Liver (tissue), 9 donors: ENCODE results near the gene DCAF4L1. TPM values are rescaled to one million over a fixed set of nuclear protein-coding genes. Genes with fewer than 3 reads are reported as not detected.

Experiments used
- DNase-seq: peaks from one replicate; pipeline ENCODE4 v3.0.0-alpha.2; 2017; ENCODE audit warnings: low spot score
- H3K27ac ChIP-seq, 2 donors: one replicate each; pipeline ENCODE4 v1.7.0; 2013; ENCODE audit warnings: inconsistent platforms in 2 of 2, low read length in 2 of 2, control low read depth in 1 of 2, low read depth in 1 of 2, mild to moderate bottlenecking in 1 of 2
- H3K27me3 ChIP-seq, 4 donors: one replicate each; pipeline versions ENCODE4 v1.6.1 to v1.7.0; 2013; ENCODE audit warnings: low read length in 3 of 4, inconsistent platforms in 1 of 4, mild to moderate bottlenecking in 1 of 4, moderate library complexity in 1 of 4; ENCODE audit not compliant: control insufficient read depth in 4 of 4, insufficient read depth in 4 of 4
- H3K36me3 ChIP-seq, 4 donors: one replicate each; pipeline versions ENCODE4 v1.6.1 to v1.7.0; 2013; ENCODE audit warnings: low read length in 3 of 4, mild to moderate bottlenecking in 3 of 4, low read depth in 1 of 4, moderate library complexity in 1 of 4; ENCODE audit not compliant: control insufficient read depth in 4 of 4, insufficient read depth in 3 of 4
- H3K4me1 ChIP-seq, 4 donors: one replicate each; pipeline versions ENCODE4 v1.6.1 to v1.7.0; 2013; ENCODE audit warnings: low read length in 3 of 4, mild to moderate bottlenecking in 3 of 4, moderate library complexity in 1 of 4; ENCODE audit not compliant: control insufficient read depth in 4 of 4, insufficient read depth in 4 of 4
- H3K4me3 ChIP-seq, 3 donors: one replicate each; pipeline versions ENCODE4 v1.6.1 to v1.7.0; 2013; ENCODE audit warnings: low read length in 3 of 3, control low read depth in 1 of 3, low read depth in 1 of 3, mild to moderate bottlenecking in 1 of 3
- H3K9ac ChIP-seq, 2 donors: one replicate each; pipeline ENCODE4 v1.7.0; 2013; ENCODE audit warnings: low read length in 2 of 2, mild to moderate bottlenecking in 2 of 2, moderate library complexity in 2 of 2, control low read depth in 1 of 2, low read depth in 1 of 2
- H3K9me3 ChIP-seq, 4 donors: one replicate each; pipeline versions ENCODE4 v1.6.1 to v1.7.0; 2013; ENCODE audit warnings: low read length in 3 of 4; ENCODE audit not compliant: control insufficient read depth in 4 of 4
- EGR1 ChIP-seq, 2 donors: IDR thresholded peaks; 2 replicates each; pipeline ENCODE4 v1.6.1; 2016 to 2018; ENCODE audit warnings: antibody characterized with exemption in 2 of 2, low read depth in 2 of 2
- FOXA1 ChIP-seq: IDR thresholded peaks from 2 replicates; pipeline ENCODE4 v1.6.1; 2016; ENCODE audit warnings: antibody characterized with exemption
- FOXA2 ChIP-seq: IDR thresholded peaks from 2 replicates; pipeline ENCODE4 v1.6.1; 2016; ENCODE audit warnings: antibody characterized with exemption
- GABPA ChIP-seq, 2 donors: IDR thresholded peaks in 1 of 2; conservative IDR thresholded peaks in 1 of 2; 2 replicates each; pipeline ENCODE4 v1.6.1; 2016; ENCODE audit warnings: antibody characterized with exemption in 2 of 2, mild to moderate bottlenecking in 1 of 2, moderate library complexity in 1 of 2
- HNF4A ChIP-seq, 2 donors: conservative IDR thresholded peaks; 2 replicates each; pipeline ENCODE4 v1.6.1; 2016; ENCODE audit warnings: antibody characterized with exemption in 2 of 2, mild to moderate bottlenecking in 2 of 2
- HNF4G ChIP-seq: IDR thresholded peaks from 2 replicates; pipeline ENCODE4 v1.6.1; 2016; ENCODE audit warnings: antibody characterized with exemption
- JUND ChIP-seq, 2 donors: IDR thresholded peaks; 2 replicates each; pipeline ENCODE4 v1.6.1; 2016; ENCODE audit warnings: antibody characterized with exemption in 2 of 2
- NR2F2 ChIP-seq: IDR thresholded peaks from 2 replicates; pipeline ENCODE4 v1.6.1; 2016; ENCODE audit warnings: antibody characterized with exemption
- RAD21 ChIP-seq, 2 donors: IDR thresholded peaks; 2 replicates each; pipeline ENCODE4 v1.6.1; 2016; ENCODE audit warnings: antibody characterized with exemption in 2 of 2, mild to moderate bottlenecking in 2 of 2
- RXRA ChIP-seq, 2 donors: IDR thresholded peaks; 2 replicates each; pipeline ENCODE4 v1.6.1; 2017 to 2018; ENCODE audit warnings: antibody characterized with exemption in 2 of 2, mild to moderate bottlenecking in 1 of 2
- SP1 ChIP-seq: IDR thresholded peaks from 2 replicates; pipeline ENCODE4 v1.6.1; 2018; ENCODE audit warnings: antibody characterized with exemption, mild to moderate bottlenecking
- TAF1 ChIP-seq: conservative IDR thresholded peaks from 2 replicates; pipeline ENCODE4 v1.6.1; 2016; ENCODE audit warnings: antibody characterized with exemption, mild to moderate bottlenecking
- ZBTB33 ChIP-seq: IDR thresholded peaks from 2 replicates; pipeline ENCODE4 v1.6.1; 2016; ENCODE audit warnings: antibody characterized with exemption
- WGBS: extraction: QIAGEN DNeasy Blood & Tissue Kit; methylation state at CpG from one replicate; pipeline ENCODE4 v1.1.7; 2013; 5-methylcytosine and 5-hydroxymethylcytosine counted together
- polyA plus RNA-seq, 2 donors: library from polyadenylated mRNA; stranded (reverse) in 1 of 2; unstranded in 1 of 2; fragments of 200-250 nt in 1 of 2; fragments of >200 nt in 1 of 2; fragmentation: Nextera tagmentation in 1 of 2; extraction: Ambion mirVana in 1 of 2; gene quantifications; one replicate each; pipeline versions ENCODE4 v1.2.1 to v1.2.3, GENCODE V29; 2013 to 2015
- total RNA-seq, 2 donors: library from RNA; depleted of rRNA; stranded (reverse); fragments of >200 nt; gene quantifications; one replicate each; pipeline ENCODE4 v1.2.3, GENCODE V29; 2014
- TF ChIP-seq, protein P1 (sequence below): fragments of 150-350 bp; IDR thresholded peaks from 2 replicates; pipeline ENCODE4 v1.5.1; 2017; ENCODE audit warnings: improper control_type of control experiment, low read depth, low read length; ENCODE audit not compliant: missing input control
- TF ChIP-seq, protein P2 (sequence below): IDR thresholded peaks from 2 replicates; pipeline ENCODE4 v1.6.1; 2016; ENCODE audit warnings: antibody characterized with exemption, mild to moderate bottlenecking
- TF ChIP-seq, protein P3 (sequence below): IDR thresholded peaks from 2 replicates; pipeline ENCODE4 v1.6.1; 2016; ENCODE audit warnings: antibody characterized with exemption
- donor health status: healthy.
- donor health status: healthy.
- donor health status: healthy.
- donor health status: healthy.
- donor health status: healthy.

DCAF4L1 gene
- total and polyA plus RNA-seq, 4 donors = under 0.01 to 0.59 (median 0.06) TPM

- TF ChIP-seq SP1 = no peak
- TF ChIP-seq HNF4G = no peak
- no peak for TF ChIP-seq EGR1 (IDR thresholded peaks at IDR 0.05; ENCODE audit: low read depth in 2 of 2)
- TF ChIP-seq NR2F2 = no peak
- no peak for TF ChIP-seq RXRA (IDR thresholded peaks at IDR 0.05)
- TF ChIP-seq, protein P1, sequence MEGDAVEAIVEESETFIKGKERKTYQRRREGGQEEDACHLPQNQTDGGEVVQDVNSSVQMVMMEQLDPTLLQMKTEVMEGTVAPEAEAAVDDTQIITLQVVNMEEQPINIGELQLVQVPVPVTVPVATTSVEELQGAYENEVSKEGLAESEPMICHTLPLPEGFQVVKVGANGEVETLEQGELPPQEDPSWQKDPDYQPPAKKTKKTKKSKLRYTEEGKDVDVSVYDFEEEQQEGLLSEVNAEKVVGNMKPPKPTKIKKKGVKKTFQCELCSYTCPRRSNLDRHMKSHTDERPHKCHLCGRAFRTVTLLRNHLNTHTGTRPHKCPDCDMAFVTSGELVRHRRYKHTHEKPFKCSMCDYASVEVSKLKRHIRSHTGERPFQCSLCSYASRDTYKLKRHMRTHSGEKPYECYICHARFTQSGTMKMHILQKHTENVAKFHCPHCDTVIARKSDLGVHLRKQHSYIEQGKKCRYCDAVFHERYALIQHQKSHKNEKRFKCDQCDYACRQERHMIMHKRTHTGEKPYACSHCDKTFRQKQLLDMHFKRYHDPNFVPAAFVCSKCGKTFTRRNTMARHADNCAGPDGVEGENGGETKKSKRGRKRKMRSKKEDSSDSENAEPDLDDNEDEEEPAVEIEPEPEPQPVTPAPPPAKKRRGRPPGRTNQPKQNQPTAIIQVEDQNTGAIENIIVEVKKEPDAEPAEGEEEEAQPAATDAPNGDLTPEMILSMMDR = no peak
- TF ChIP-seq RAD21 (IDR thresholded peaks at IDR 0.05) = no peak
- no peak for TF ChIP-seq JUND (IDR thresholded peaks at IDR 0.05)
- TF ChIP-seq, protein P2, sequence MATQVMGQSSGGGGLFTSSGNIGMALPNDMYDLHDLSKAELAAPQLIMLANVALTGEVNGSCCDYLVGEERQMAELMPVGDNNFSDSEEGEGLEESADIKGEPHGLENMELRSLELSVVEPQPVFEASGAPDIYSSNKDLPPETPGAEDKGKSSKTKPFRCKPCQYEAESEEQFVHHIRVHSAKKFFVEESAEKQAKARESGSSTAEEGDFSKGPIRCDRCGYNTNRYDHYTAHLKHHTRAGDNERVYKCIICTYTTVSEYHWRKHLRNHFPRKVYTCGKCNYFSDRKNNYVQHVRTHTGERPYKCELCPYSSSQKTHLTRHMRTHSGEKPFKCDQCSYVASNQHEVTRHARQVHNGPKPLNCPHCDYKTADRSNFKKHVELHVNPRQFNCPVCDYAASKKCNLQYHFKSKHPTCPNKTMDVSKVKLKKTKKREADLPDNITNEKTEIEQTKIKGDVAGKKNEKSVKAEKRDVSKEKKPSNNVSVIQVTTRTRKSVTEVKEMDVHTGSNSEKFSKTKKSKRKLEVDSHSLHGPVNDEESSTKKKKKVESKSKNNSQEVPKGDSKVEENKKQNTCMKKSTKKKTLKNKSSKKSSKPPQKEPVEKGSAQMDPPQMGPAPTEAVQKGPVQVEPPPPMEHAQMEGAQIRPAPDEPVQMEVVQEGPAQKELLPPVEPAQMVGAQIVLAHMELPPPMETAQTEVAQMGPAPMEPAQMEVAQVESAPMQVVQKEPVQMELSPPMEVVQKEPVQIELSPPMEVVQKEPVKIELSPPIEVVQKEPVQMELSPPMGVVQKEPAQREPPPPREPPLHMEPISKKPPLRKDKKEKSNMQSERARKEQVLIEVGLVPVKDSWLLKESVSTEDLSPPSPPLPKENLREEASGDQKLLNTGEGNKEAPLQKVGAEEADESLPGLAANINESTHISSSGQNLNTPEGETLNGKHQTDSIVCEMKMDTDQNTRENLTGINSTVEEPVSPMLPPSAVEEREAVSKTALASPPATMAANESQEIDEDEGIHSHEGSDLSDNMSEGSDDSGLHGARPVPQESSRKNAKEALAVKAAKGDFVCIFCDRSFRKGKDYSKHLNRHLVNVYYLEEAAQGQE = no peak
- TF ChIP-seq GABPA (IDR thresholded peaks at IDR 0.05 in 1 of 2, conservative IDR thresholded peaks at IDR 0.05 in 1 of 2) = no peak
- no peak for TF ChIP-seq HNF4A (conservative IDR thresholded peaks at IDR 0.05)
- TF ChIP-seq ZBTB33 = no peak
- TF ChIP-seq FOXA2 = no peak
- no peak for TF ChIP-seq FOXA1
- TF ChIP-seq, protein P3, sequence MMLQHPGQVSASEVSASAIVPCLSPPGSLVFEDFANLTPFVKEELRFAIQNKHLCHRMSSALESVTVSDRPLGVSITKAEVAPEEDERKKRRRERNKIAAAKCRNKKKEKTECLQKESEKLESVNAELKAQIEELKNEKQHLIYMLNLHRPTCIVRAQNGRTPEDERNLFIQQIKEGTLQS = no peak
- TF ChIP-seq TAF1 = no peak
- Histone ChIP-seq H3K4me1 (peaks cover 0 to 4% (median 0%) of the 10 kb centered on the region in 4 donors), H3K4me3 (no peak overlapping the region), H3K9ac (no peak overlapping the region), H3K9me3 (no peaks in the 10 kb centered on the region), H3K36me3 (peaks cover 2 to 11% (median 9%) of the 10 kb centered on the region in 4 donors), H3K27ac (no peak overlapping the region), H3K27me3 (no peaks in the 10 kb centered on the region)
- DNase-seq = no peak
- WGBS = 92% methylated on average over 2 of the region's 2 CpGs
Measured at GRCh38 chr4:42018451-42018850, 36.9 kb downstream of the DCAF4L1 start.

Other genes with a start within 250 kb of the DCAF4L1 start
- gene PHOX2B, start 233.0 kb upstream of the DCAF4L1 start, total RNA-seq = not detected
- gene PHOX2B, start 233.0 kb upstream of the DCAF4L1 start, polyA plus RNA-seq = not detected
- 10 to 100 TPM; 28.8 to 49.0 TPM for gene TMEM33, start 46.3 kb upstream of the DCAF4L1 start, total RNA-seq
- gene TMEM33, start 46.3 kb upstream of the DCAF4L1 start, polyA plus RNA-seq = 10 to 100 TPM; 20.8 to 34.7 TPM
- gene SLC30A9, start 8.8 kb downstream of the DCAF4L1 start, total RNA-seq = 10 to 100 TPM; 27.6 to 31.0 TPM
- gene SLC30A9, start 8.8 kb downstream of the DCAF4L1 start, polyA plus RNA-seq = 10 to 100 TPM; 13.5 to 16.7 TPM
- under 1 TPM; 0.17 to 0.28 TPM for gene BEND4, start 170.9 kb downstream of the DCAF4L1 start, total RNA-seq
- gene BEND4, start 170.9 kb downstream of the DCAF4L1 start, polyA plus RNA-seq = under 1 TPM; 0.02 to 0.08 TPM